ENCODE data around the gene ACER1.

The ACER1 gene

GRCh38 chr19:6333439-6333838 is at the start of gene ACER1:
TSS of gene ACER1 (minus strand) at chr19:6333612. CDS start at chr19:6333551, 61 bp downstream.
- Histone ChIP-seq H3K27me3 (ENCODE audit: control insufficient read depth, insufficient read depth, low read length) (no peaks in the 10 kb centered on the region), H3K27ac (ENCODE audit: low read depth, low read length) (no peak within 1 kb of the TSS), H3K9me3 (ENCODE audit: control insufficient read depth, insufficient read depth, low read depth, low read length) (no peaks in the 10 kb centered on the region), H3K4me1 (ENCODE audit: control insufficient read depth, insufficient read depth, low read length) (no peaks in the 10 kb centered on the region), H3K9ac (ENCODE audit: low read length) (no peak within 1 kb of the TSS), H3K36me3 (ENCODE audit: control insufficient read depth, insufficient read depth, low read length) (no peaks in the 10 kb centered on the region), H3K4me3 (ENCODE audit: low read depth, low read length) (no peak within 1 kb of the TSS)

- Histone ChIP-seq H3K9ac (ENCODE audit: low read length) (no peak overlapping the region), H3K36me3 (ENCODE audit: control insufficient read depth, insufficient read depth, low read length) (peaks cover 84% of the 10 kb centered on the region), H3K4me1 (ENCODE audit: control insufficient read depth, insufficient read depth, low read length) (no peaks in the 10 kb centered on the region), H3K9me3 (ENCODE audit: control insufficient read depth, insufficient read depth, low read depth, low read length) (peaks cover 3% of the 10 kb centered on the region; the same call in 1 of the 2 replicates), H3K4me3 (ENCODE audit: low read depth, low read length) (no peak overlapping the region), H3K27ac (ENCODE audit: low read depth, low read length) (no peak overlapping the region), H3K27me3 (ENCODE audit: control insufficient read depth, insufficient read depth, low read length) (no peaks in the 10 kb centered on the region)
Observed at GRCh38 chr19:6383188-6383587, 49.8 kb upstream of the ACER1 start.

- Histone ChIP-seq H3K27ac (ENCODE audit: low read depth, low read length) (no peak overlapping the region), H3K4me3 (ENCODE audit: low read depth, low read length) (no peak overlapping the region), H3K4me1 (ENCODE audit: control insufficient read depth, insufficient read depth, low read length) (no peaks in the 10 kb centered on the region), H3K9ac (ENCODE audit: low read length) (no peak overlapping the region), H3K27me3 (ENCODE audit: control insufficient read depth, insufficient read depth, low read length) (no peaks in the 10 kb centered on the region), H3K36me3 (ENCODE audit: control insufficient read depth, insufficient read depth, low read length) (peaks cover 68% of the 10 kb centered on the region), H3K9me3 (ENCODE audit: control insufficient read depth, insufficient read depth, low read depth, low read length) (peaks cover 3% of the 10 kb centered on the region; the same call in 1 of the 2 replicates)
Observed at GRCh38 chr19:6381030-6381750, 47.8 kb upstream of the ACER1 start.

- Histone ChIP-seq H3K9me3 (ENCODE audit: control insufficient read depth, insufficient read depth, low read depth, low read length) (peaks cover 3% of the 10 kb centered on the region; the same call in 1 of the 2 replicates), H3K27me3 (ENCODE audit: control insufficient read depth, insufficient read depth, low read length) (no peaks in the 10 kb centered on the region), H3K4me3 (ENCODE audit: low read depth, low read length) (no peak overlapping the region), H3K36me3 (ENCODE audit: control insufficient read depth, insufficient read depth, low read length) (peaks cover 64% of the 10 kb centered on the region), H3K4me1 (ENCODE audit: control insufficient read depth, insufficient read depth, low read length) (no peaks in the 10 kb centered on the region), H3K27ac (ENCODE audit: low read depth, low read length) (no peak overlapping the region), H3K9ac (ENCODE audit: low read length) (no peak overlapping the region)
Observed at GRCh38 chr19:6379744-6380143, 46.3 kb upstream of the ACER1 start.

- Histone ChIP-seq H3K4me3 (ENCODE audit: low read depth, low read length) (no peak overlapping the region), H3K27ac (ENCODE audit: low read depth, low read length) (no peak overlapping the region), H3K27me3 (ENCODE audit: control insufficient read depth, insufficient read depth, low read length) (no peaks in the 10 kb centered on the region), H3K36me3 (ENCODE audit: control insufficient read depth, insufficient read depth, low read length) (peaks cover 57% of the 10 kb centered on the region), H3K4me1 (ENCODE audit: control insufficient read depth, insufficient read depth, low read length) (peaks cover 5% of the 10 kb centered on the region), H3K9me3 (ENCODE audit: control insufficient read depth, insufficient read depth, low read depth, low read length) (peaks cover 3% of the 10 kb centered on the region; the same call in 1 of the 2 replicates), H3K9ac (ENCODE audit: low read length) (no peak overlapping the region)
Observed at GRCh38 chr19:6378486-6378885, 45.1 kb upstream of the ACER1 start.

- Histone ChIP-seq H3K4me3 (ENCODE audit: low read depth, low read length) (no peak overlapping the region), H3K36me3 (ENCODE audit: control insufficient read depth, insufficient read depth, low read length) (peaks cover 53% of the 10 kb centered on the region), H3K9ac (ENCODE audit: low read length) (no peak overlapping the region), H3K27ac (ENCODE audit: low read depth, low read length) (no peak overlapping the region), H3K27me3 (ENCODE audit: control insufficient read depth, insufficient read depth, low read length) (no peaks in the 10 kb centered on the region), H3K9me3 (ENCODE audit: control insufficient read depth, insufficient read depth, low read depth, low read length) (peaks cover 3% of the 10 kb centered on the region; the same call in 1 of the 2 replicates), H3K4me1 (ENCODE audit: control insufficient read depth, insufficient read depth, low read length) (peaks cover 5% of the 10 kb centered on the region)
Observed at GRCh38 chr19:6378041-6378440, 44.6 kb upstream of the ACER1 start.

- H3K4me3 ChIP-seq (ENCODE audit: low read depth, low read length) = no peak overlapping the region
- peaks cover 5% of the 10 kb centered on the region for H3K4me1 ChIP-seq (ENCODE audit: control insufficient read depth, insufficient read depth, low read length)
- no peak overlapping the region for H3K9ac ChIP-seq (ENCODE audit: low read length)
- H3K27me3 ChIP-seq (ENCODE audit: control insufficient read depth, insufficient read depth, low read length) = no peaks in the 10 kb centered on the region
- peaks cover 40% of the 10 kb centered on the region for H3K36me3 ChIP-seq (ENCODE audit: control insufficient read depth, insufficient read depth, low read length)
- H3K9me3 ChIP-seq (ENCODE audit: control insufficient read depth, insufficient read depth, low read depth, low read length) = peaks cover 3% of the 10 kb centered on the region; the same call in 1 of the 2 replicates
- H3K27ac ChIP-seq (ENCODE audit: low read depth, low read length) = no peak overlapping the region
Observed at GRCh38 chr19:6376512-6377190, 43.2 kb upstream of the ACER1 start.

- no peak within 1 kb of the TSS for H3K4me3 ChIP-seq (ENCODE audit: low read depth, low read length)
- peaks cover 29% of the 10 kb centered on the region for H3K36me3 ChIP-seq (ENCODE audit: control insufficient read depth, insufficient read depth, low read length)
- H3K27ac ChIP-seq (ENCODE audit: low read depth, low read length) = no peak within 1 kb of the TSS
- peaks cover 3% of the 10 kb centered on the region; the same call in 1 of the 2 replicates for H3K9me3 ChIP-seq (ENCODE audit: control insufficient read depth, insufficient read depth, low read depth, low read length)
- peaks cover 5% of the 10 kb centered on the region for H3K4me1 ChIP-seq (ENCODE audit: control insufficient read depth, insufficient read depth, low read length)
- H3K27me3 ChIP-seq (ENCODE audit: control insufficient read depth, insufficient read depth, low read length) = no peaks in the 10 kb centered on the region
- no peak within 1 kb of the TSS for H3K9ac ChIP-seq (ENCODE audit: low read length)
Observed at GRCh38 chr19:6375411-6376010, 42.1 kb upstream of the ACER1 start, which contains the start of gene PSPN. TSS of gene PSPN (minus strand) at chr19:6375933. CDS start at chr19:6375849, 84 bp downstream.

GRCh38 chr19:6374711-6375410 is 41.4 kb upstream of the ACER1 start:
- H3K9me3 ChIP-seq (ENCODE audit: control insufficient read depth, insufficient read depth, low read depth, low read length) = peaks cover under 1% of the 10 kb centered on the region; the same call in 1 of the 2 replicates
- H3K27me3 ChIP-seq (ENCODE audit: control insufficient read depth, insufficient read depth, low read length) = no peaks in the 10 kb centered on the region
- H3K27ac ChIP-seq (ENCODE audit: low read depth, low read length) = no peak overlapping the region
- no peak overlapping the region for H3K4me3 ChIP-seq (ENCODE audit: low read depth, low read length)
- H3K9ac ChIP-seq (ENCODE audit: low read length) = no peak overlapping the region
- peaks cover 5% of the 10 kb centered on the region for H3K4me1 ChIP-seq (ENCODE audit: control insufficient read depth, insufficient read depth, low read length)
- H3K36me3 ChIP-seq (ENCODE audit: control insufficient read depth, insufficient read depth, low read length) = peaks cover 22% of the 10 kb centered on the region

- H3K27me3 ChIP-seq (ENCODE audit: control insufficient read depth, insufficient read depth, low read length) = no peaks in the 10 kb centered on the region
- H3K27ac ChIP-seq (ENCODE audit: low read depth, low read length) = 0 out of 2 replicates have a peak overlapping the region, but pooled peaks have one; percentile 2
- H3K4me1 ChIP-seq (ENCODE audit: control insufficient read depth, insufficient read depth, low read length) = peaks cover 5% of the 10 kb centered on the region
- H3K36me3 ChIP-seq (ENCODE audit: control insufficient read depth, insufficient read depth, low read length) = peaks cover 19% of the 10 kb centered on the region
- H3K9me3 ChIP-seq (ENCODE audit: control insufficient read depth, insufficient read depth, low read depth, low read length) = no peaks in the 10 kb centered on the region
- no peak overlapping the region for H3K9ac ChIP-seq (ENCODE audit: low read length)
- H3K4me3 ChIP-seq (ENCODE audit: low read depth, low read length) = peak overlapping the region; percentile 59
Observed at GRCh38 chr19:6374161-6374709, 40.8 kb upstream of the ACER1 start.
